Measurements from ENCODE around the gene PBX4. TPM values are rescaled to one million over a fixed set of nuclear protein-coding genes. Genes with fewer than 3 reads are reported as not detected.

The PBX4 gene
- total RNA-seq, 1 experiment from 2014 or later, result 8.3 TPM

DNA sequence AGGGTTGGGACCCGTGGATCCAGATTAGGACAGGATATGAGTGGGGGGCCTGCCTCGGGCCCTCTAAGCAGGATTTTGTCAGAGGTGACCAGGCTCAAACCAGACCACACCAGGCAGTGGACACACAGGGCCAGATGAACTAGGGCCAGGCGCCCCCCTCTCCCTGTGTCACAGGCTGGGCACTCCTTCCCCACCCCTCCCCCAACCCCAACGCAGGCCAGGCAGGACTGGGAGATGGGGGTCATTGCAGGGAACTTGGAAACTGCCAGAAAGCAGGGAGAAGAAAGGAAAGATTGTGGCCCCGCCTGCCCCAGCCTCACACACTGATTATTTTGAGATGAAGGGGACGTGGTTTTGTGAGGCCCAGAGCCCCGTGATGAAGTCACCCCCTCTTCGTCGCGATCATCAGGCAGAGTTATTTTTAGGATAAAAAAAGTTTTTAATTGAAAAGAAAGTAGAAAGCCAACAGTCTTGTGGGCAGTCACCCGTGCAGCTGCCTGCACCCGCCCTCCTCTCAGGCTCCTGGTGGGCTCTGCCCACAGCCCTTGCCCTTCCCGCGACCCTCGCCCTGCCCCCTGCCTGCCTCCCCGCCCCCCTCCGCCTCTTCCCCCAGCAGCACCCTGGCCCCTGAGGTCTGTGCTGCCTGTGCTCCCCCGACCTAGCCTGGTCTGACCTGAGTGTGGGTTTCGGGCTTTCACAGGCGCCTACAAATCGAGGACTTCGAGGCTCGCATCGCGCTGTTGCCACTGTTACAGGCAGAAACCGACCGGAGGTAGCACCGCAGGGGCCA is 91.7 kb downstream of the PBX4 start:
- Histone ChIP-seq H3K27ac (ENCODE audit: low read length) (no peak overlapping the region), H3K36me3 (ENCODE audit: control insufficient read depth, insufficient read depth, low read length) (no peaks in the 10 kb centered on the region), H3K9me3 (ENCODE audit: control insufficient read depth, insufficient read depth, low read depth, low read length) (no peaks in the 10 kb centered on the region), H3K4me3 (ENCODE audit: low read depth in 2 of 2, low read length in 2 of 2) (no peak overlapping the region), H3K27me3 (ENCODE audit: control insufficient read depth, insufficient read depth, low read length) (no peaks in the 10 kb centered on the region), H3K4me1 (ENCODE audit: control insufficient read depth, insufficient read depth, low read length) (no peaks in the 10 kb centered on the region; the same call in 1 of the 2 replicates)
- no TSS peak for BruUV-seq (replicated peaks)
- ATAC-seq (no peak), DNase-seq (ENCODE audit: low read depth, low spot score) (no peak)
- ChIA-PET CTCF (no interaction called here), POLR2A (no interaction called here)
- intact Hi-C loops (cut with micrococcal nuclease; ENCODE audit: unreplicated experiment), result no loop called here
- no peak for TF ChIP-seq POLR2AphosphoS5 (IDR thresholded peaks at IDR 0.05; ENCODE audit: low read depth, low read length)
- TF ChIP-seq, protein P1, sequence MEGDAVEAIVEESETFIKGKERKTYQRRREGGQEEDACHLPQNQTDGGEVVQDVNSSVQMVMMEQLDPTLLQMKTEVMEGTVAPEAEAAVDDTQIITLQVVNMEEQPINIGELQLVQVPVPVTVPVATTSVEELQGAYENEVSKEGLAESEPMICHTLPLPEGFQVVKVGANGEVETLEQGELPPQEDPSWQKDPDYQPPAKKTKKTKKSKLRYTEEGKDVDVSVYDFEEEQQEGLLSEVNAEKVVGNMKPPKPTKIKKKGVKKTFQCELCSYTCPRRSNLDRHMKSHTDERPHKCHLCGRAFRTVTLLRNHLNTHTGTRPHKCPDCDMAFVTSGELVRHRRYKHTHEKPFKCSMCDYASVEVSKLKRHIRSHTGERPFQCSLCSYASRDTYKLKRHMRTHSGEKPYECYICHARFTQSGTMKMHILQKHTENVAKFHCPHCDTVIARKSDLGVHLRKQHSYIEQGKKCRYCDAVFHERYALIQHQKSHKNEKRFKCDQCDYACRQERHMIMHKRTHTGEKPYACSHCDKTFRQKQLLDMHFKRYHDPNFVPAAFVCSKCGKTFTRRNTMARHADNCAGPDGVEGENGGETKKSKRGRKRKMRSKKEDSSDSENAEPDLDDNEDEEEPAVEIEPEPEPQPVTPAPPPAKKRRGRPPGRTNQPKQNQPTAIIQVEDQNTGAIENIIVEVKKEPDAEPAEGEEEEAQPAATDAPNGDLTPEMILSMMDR (IDR thresholded peaks at IDR 0.05), result no peak
- no peak for TF ChIP-seq TCF7L2 (IDR thresholded peaks at IDR 0.05; ENCODE audit: low read depth, low read length)
- TF ChIP-seq, protein P2, sequence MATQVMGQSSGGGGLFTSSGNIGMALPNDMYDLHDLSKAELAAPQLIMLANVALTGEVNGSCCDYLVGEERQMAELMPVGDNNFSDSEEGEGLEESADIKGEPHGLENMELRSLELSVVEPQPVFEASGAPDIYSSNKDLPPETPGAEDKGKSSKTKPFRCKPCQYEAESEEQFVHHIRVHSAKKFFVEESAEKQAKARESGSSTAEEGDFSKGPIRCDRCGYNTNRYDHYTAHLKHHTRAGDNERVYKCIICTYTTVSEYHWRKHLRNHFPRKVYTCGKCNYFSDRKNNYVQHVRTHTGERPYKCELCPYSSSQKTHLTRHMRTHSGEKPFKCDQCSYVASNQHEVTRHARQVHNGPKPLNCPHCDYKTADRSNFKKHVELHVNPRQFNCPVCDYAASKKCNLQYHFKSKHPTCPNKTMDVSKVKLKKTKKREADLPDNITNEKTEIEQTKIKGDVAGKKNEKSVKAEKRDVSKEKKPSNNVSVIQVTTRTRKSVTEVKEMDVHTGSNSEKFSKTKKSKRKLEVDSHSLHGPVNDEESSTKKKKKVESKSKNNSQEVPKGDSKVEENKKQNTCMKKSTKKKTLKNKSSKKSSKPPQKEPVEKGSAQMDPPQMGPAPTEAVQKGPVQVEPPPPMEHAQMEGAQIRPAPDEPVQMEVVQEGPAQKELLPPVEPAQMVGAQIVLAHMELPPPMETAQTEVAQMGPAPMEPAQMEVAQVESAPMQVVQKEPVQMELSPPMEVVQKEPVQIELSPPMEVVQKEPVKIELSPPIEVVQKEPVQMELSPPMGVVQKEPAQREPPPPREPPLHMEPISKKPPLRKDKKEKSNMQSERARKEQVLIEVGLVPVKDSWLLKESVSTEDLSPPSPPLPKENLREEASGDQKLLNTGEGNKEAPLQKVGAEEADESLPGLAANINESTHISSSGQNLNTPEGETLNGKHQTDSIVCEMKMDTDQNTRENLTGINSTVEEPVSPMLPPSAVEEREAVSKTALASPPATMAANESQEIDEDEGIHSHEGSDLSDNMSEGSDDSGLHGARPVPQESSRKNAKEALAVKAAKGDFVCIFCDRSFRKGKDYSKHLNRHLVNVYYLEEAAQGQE (IDR thresholded peaks at IDR 0.05; ENCODE audit: insufficient read depth in 1 of 2, low read depth in 2 of 2, low read length in 1 of 2), result no peak
- TF ChIP-seq SIN3A (IDR thresholded peaks at IDR 0.05; ENCODE audit: borderline replicate concordance, insufficient read depth, low read depth, low read length), result no peak
- in situ Hi-C loops (cut with HindIII; ENCODE audit: low pct_unique_long_range_greater_than_20kb, low sequenced_read_pairs), result no loop called here

GRCh38 chr19:19525611-19526380 is 92.7 kb downstream of the PBX4 start:
- H3K4me1 ChIP-seq (ENCODE audit: control insufficient read depth, insufficient read depth, low read length), result no peaks in the 10 kb centered on the region; the same call in 1 of the 2 replicates
- no peak overlapping the region for H3K27ac ChIP-seq (ENCODE audit: low read length)
- DNase-seq (ENCODE audit: low read depth, low spot score) (no peak), ATAC-seq (no peak)
- H3K27me3 ChIP-seq (ENCODE audit: control insufficient read depth, insufficient read depth, low read length), result no peaks in the 10 kb centered on the region
- BruUV-seq (replicated peaks), result no TSS peak
- intact Hi-C loops (cut with micrococcal nuclease; ENCODE audit: unreplicated experiment) (no loop called here), in situ Hi-C loops (cut with HindIII; ENCODE audit: low pct_unique_long_range_greater_than_20kb, low sequenced_read_pairs) (no loop called here)
- POLR2A ChIA-PET, result no interaction called here
- CTCF ChIA-PET, result no interaction called here
- no peak overlapping the region for H3K4me3 ChIP-seq (ENCODE audit: low read depth in 2 of 2, low read length in 2 of 2)
- H3K9me3 ChIP-seq (ENCODE audit: control insufficient read depth, insufficient read depth, low read depth, low read length), result no peaks in the 10 kb centered on the region
- no peak for TF ChIP-seq TCF7L2 (IDR thresholded peaks at IDR 0.05; ENCODE audit: low read depth, low read length)
- TF ChIP-seq SIN3A (IDR thresholded peaks at IDR 0.05; ENCODE audit: borderline replicate concordance, insufficient read depth, low read depth, low read length), result no peak
- TF ChIP-seq, protein P1 (IDR thresholded peaks at IDR 0.05), result no peak
- no peak for TF ChIP-seq POLR2AphosphoS5 (IDR thresholded peaks at IDR 0.05; ENCODE audit: low read depth, low read length)
- TF ChIP-seq, protein P2 (IDR thresholded peaks at IDR 0.05; ENCODE audit: insufficient read depth in 1 of 2, low read depth in 2 of 2, low read length in 1 of 2), result no peak
- no peaks in the 10 kb centered on the region for H3K36me3 ChIP-seq (ENCODE audit: control insufficient read depth, insufficient read depth, low read length)

Data from Panc1 (cell line).